DMS153 treated with DMSO at 0.1 percent for 48 hours (cell line): Measurements from ENCODE around the gene VIP.
"Not testable (repeated sequence)": the region's sequence is repeated elsewhere in the genome, so short reads cannot be mapped to it uniquely, and the experiment has no call there.

Source experiments
- DNase-seq: peaks from one replicate; lab custom pipeline; 2025; ENCODE audit not compliant: unreplicated experiment; lab: John Stamatoyannopoulos, UW

The VIP gene

DNA sequence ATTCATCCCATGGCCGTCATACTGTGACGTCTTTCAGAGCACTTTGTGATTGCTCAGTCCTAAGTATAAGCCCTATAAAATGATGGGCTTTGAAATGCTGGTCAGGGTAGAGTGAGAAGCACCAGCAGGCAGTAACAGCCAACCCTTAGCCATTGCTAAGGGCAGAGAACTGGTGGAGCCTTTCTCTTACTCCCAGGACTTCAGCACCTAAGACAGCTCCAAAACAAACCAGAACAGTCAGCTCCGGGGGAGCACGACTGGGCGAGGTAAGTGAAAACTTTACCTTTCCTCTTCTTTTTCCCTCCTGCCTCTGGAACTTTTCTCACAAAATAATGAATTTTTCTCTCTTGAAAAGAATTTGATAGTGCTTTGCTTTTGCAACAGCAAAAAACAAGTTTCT is at the start of gene VIP:
Gene VIP (plus strand): TSS at position 104 of the 400 bp plus-strand sequence. CDS start 1,381 bp downstream, outside the sequence.
- no peak for DNase-seq

DNA sequence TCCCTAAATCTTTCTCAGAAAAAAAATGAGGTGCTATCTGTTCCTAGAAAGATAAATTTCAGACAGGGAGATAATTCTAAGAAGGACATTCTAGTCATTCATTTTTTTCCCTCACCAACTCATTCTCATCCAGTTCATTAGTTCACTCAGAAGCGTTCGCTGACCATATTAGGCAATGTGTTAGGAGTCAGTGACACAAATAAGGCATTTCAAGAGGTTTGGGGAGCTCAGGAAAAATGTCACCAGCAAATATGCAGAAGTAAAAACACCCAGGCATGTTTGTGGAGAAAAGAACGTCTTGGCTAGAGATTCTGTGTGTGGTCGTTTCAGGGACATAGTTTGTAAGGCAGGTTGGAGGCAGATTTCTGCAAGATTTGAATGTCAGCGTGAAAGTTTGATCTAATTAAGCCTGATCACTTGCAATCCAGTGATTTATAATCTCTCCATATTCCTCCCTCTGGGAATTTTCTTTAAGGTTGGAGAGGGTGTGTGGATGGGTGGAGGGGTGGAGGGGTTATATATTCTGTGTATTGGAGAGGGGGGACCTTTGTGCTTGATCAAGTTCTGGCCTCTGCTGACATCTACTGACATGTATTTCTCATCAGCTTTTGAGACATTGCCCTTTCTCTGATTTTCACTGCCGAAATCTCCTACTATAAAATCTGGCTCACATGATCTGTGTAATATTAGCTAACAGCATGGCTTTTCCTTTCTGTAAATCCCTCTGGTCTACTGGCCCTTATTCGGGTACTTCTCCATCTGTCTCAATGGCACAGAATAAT is 49.3 kb upstream of the VIP start:
- DNase-seq = no peak

DNA sequence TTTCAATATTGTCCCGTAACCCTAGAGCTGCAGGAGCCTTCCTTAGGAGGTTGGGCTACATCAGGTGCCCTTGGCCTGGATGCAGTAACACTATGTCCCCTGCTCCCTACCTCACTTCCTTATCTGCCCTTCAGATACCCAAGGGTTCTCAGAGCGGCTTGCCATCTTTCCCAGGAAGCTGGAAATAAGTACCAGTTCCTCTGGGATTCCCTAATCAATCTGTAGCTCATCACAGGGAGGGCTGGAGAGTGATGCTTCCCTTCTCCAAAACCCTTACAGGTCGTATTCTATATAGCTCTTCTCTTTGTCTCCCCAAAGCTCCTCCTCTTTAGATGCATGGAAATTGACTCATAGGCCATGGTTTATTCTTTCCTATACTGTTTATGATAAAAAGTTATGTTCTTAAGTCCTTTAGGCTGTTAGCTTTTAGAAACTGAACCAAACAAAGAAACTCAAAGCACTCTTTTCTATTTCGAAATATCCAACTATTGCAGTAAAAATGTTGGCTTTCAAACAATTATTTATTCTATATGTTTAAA is 48.7 kb upstream of the VIP start:
- DNase-seq = no peak

DNA sequence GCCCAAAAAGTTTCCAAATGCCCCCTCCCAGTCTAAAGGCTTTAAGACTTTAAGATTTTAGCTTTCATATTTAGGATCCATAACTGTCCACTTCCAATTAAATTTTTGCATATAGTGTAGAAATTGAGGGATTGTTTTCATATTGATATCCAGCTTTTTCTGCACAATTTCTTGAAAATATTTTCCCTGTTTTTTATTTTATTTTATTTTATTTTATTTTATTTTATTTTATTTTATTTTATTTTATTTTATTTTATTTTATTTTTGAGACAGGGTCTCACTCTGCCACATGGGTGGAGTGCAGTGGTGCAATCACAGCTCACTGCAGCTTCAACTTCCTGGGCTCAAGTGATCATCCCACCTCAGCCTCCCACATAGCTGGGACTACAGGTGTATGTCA is 46.8 kb upstream of the VIP start:
- not testable (repeated sequence) for DNase-seq

DNA sequence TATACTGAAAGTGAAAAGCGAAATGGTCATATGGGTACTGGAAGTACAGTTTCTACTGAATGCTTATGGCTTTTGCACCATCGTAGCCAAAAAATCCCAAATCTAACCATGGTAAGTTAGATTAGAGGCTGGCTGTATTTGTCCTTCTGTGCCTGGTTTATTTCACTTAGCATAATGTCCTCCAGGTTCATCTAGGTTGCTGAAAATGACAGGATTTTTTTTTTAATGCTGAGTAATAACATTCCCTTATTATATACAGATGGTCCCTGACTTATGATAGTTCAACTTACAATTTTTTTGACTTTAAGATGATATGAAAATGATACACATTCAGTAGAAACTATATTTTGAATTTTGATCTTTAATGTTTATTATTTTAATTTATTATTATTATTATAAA is 45.3 kb upstream of the VIP start:
- DNase-seq = no peak

DNA sequence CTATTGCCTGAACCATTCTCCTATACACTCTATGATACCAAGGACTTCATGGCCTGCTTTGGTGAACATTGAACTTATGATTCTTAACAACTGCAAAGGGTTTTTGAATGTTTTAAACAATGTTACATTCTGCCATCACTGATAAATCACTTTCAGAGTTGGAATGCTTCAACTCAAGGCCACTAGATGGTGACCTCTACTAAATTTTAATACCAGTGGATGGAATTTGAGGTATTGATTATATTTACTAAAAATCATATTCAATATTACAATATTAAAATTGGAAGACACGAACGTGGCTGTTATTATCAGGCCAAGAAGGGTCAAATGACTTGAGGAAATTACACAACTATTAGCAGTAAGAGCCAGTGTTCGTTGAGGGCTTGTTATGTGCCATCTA is 34.3 kb upstream of the VIP start:
- DNase-seq = no peak

DNA sequence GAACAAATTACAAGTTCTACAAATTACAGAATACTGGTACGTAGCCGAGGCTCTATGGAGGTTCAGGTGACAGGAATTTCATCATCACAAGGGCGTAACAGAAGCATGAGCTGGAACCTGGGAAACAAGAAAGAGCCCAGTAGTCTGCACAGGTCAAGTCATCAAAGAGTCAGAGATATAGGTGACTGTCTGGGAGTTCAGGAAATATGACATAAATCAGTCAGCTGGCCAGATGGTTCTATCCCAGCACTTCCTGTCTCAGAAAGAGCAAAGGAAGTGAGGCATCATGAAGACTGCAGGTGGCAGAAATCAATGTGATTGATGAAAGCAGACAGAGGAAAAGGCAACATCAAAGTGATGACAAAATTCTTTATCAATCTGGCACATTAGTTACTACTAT is 29.6 kb upstream of the VIP start:
- no peak for DNase-seq

DNA sequence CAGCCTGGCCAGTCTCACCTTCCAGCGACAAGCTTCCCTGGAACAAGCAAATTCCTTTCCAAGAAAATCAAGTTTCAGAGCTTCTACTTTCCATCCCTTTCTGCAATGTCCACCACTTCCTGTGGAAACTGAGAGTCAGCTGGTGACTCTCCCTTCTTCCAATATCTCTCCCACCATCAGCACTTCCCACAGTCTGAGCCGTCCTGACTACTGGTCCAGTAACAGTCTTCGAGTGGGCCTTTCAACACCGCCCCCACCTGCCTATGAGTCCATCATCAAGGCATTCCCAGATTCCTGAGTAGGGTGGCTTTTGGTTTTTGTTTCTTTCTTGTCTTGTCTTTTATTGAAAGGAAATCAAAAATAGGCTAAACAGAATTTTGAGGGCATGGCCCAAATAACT is 28.6 kb upstream of the VIP start:
- DNase-seq = no peak

DNA sequence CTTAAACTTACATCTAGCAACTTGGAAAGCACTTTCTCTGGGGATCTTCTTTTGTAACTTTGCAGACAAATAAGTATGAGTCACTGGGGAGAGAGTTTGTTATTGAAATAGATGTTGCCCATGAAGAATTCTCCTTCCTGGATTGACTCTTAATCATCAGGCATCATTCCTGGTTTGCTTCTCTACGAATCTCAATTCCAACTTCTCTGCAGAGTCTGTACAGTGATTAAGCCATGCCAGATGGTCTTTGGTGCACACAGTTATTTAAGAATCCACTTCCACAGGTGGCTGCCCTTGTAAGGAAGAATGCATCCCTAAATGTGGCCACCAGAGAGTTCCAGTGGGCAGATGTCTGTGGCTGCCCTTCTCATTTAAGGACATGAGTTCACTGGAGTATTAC is 27.2 kb upstream of the VIP start:
- no peak for DNase-seq

DNA sequence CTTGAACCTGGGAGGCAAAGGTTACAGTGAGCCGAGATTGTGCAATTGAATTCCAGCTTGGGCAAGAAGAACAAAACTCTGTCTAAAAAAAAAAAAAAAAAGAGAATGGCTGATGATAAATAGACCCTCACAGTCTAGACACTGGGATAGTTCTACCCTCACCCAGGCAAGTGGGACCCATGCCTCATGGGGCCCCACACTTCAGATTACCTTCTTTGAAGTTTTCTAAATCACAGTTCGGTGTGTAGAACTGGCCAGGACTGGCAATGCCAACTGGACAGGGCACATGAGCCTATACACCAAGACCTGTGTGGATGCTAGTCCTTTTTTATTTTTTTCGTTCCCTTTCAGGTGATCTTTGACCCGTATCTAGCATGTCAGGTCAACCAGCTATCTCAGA is 24.3 kb upstream of the VIP start:
- no peak for DNase-seq

DNA sequence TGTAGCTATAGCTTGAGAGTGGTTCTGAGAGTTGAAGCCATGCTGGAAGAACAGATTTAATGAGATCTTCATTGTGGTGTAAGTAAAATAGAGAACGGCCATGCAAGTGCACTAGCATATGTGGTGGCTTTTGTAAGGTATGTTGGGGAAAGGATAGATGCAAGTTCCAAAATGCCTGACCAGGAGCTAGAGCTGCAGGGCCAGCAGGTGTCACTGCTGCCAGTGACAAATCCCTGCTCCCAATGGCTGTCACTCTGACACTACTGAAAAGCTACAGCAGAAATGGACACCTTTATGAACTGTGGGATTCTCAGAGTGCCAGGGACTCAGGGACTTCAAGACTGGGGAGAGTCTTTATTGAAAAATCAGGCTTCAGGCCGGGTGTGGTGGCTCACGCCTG is 23.1 kb upstream of the VIP start:
- no peak for DNase-seq

DNA sequence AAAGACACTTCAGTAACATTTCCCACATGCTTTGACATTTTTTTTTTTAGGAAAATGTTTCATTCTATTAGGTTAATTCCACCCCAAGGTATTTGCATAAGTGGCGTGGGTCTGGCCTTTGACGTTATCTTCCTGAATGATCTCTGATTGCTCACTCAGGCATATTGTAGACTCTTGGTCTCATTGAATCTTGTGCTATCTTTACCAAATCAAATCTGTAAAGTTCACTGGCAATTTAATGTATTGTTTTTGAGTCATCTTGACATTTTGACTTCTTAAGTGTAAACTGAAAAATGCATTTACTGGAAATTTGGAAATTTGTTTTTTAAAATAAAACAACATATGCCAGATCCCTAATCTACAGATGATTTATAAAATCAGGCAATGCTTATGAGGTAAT is 16.0 kb upstream of the VIP start:
- no peak for DNase-seq

DNA sequence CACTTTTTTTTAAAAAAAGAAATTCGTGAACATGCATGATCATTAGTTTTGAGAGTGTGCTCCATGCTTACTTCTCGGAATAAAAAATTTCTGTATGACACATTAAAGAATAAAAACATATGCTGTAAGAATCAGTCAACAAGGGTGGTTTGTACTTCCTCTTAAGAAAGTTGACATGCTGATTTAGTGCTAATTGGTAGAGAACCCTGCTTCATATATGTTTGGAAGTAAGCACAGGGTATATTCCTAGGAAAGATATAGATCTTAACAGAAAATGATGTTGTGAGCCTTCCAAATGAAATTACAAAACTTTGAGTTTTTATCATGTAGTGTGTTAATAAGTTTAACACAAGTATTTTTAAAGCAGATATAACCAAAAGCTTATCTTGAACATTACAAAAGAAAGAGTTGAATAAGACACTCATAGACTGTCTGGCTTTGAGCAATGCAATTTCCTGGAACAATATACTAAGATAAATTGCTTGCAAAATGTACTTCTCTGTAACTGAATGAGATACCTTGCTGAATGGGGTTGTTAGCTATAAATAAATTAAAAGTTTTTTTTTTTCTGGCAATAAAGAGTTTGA is 13.8 kb upstream of the VIP start:
- no peak for DNase-seq

DNA sequence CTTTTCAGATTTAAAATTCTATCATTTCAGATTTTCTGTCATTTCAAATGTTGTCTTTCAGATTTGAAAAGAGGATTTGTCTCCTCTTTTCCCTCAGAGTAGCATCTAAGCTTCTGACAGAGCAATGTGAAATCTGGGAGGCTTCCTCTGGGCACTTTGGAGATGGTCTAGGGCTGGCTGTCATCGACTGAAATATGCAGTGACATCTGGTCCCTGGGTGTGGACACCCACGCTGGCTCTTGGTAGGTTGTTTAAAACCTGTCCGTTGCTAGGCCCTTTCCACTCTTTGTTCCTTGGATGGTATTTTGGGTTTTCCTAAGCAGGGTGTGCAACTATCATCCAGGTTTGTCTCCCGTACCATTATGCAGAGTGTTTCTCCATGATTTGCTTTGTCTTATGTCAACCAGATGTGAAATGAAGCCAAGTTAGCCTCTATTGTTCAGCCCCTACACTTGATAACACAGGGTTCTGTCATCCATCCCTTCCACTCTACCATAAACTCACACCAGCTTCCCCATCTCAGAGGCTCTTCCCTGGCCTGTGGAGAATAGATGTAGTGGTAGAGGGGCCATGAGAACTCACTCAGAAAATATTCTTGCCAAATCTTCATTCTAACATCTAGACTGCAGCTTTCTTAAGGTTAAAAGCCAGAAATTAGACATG is 5.0 kb upstream of the VIP start:
- DNase-seq = no peak

DNA sequence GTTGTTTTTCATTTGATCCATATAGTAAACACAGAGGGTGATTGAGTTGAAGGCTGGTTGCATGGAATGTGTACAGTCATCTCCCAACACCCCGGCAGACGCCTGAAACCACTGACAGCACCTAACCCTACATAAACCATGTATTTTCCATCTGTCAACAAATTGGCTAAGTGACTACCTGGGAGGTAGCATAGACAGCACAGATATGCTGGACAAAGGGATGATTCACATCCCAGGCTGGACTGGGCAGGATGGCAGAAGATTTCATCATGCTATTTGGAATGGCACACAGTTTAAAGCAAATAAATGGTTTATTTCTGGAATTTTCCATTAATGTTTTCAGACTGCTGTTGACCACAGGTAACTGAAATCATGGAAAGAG is 4.4 kb upstream of the VIP start:
- no peak for DNase-seq

DNA sequence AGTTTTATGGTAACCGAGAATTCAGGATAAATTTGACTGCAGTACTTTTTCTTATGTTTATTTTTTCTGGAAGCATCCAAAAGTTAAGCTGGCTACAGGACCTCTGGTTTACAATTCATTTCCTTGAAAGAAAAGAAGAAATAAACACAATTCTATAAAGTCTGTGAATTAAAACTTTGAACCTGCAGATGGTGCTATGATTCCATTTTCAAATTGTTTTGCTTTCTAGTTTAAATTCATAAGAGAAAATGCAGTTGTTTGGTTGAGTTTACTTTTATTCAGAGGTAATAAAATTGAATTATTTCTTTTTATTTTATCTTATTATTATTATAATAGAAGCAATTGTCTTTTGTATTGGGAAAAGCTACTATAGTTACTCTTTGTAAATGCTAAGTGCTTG is 1.8 kb upstream of the VIP start:
- peak; percentile 1 for DNase-seq

DNA sequence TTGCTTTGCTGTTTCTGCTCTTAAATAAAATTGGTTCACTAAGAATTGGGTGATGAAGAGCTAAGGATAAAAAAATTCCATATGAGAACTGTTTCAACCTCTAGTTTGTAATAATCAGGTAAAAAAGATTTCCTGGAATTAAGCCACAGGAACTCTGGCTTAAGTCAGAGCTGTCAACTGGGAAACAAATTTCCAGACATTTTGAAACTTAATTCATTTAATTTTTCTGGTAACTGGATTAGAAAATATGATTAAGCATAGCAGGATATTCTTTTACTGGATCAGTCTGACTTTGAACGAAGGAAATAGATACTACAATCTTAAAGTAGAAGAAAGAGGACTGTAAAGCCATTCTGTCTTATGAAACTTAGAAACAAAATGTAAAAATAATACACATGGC is 1.3 kb upstream of the VIP start:
- no peak for DNase-seq

DNA sequence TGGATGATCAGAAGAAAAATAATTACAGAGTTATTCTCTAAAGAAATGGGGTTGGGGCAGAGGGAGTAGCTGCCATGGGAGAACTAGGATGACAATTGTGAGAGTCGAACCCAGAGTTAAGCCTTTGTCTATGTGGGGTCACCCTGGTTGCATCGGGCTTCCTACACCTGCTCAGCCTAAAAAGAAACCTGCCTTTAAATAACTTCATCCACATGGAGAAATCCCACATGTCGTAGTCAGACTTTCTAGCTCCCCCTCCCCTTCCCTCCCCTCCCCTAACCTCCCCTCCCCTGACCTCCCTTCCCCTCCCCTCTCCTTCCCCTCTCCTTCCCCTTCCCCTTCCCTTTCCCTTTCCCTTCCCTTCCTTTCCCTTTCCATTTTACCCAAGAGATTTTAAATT is 14.7 kb downstream of the VIP start:
- no peak for DNase-seq

DNA sequence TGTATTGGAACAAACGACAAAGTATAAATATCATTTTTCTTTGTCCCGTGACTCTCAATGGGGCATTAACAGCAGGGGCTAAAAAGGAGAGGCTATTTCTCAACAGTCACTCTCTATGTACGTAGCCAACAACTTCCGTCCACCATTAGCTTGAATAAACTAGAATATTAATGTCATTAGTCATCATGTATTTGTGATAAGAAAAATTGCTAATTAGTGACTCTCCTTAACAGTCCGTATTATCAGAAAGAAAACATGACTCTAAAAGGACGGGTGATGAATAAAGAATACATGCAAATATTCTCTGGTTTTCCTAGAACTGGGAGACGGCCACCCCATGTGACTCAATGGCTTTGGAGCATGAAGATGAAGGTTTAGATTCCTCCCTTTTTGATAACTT is 18.6 kb downstream of the VIP start:
- no peak for DNase-seq

DNA sequence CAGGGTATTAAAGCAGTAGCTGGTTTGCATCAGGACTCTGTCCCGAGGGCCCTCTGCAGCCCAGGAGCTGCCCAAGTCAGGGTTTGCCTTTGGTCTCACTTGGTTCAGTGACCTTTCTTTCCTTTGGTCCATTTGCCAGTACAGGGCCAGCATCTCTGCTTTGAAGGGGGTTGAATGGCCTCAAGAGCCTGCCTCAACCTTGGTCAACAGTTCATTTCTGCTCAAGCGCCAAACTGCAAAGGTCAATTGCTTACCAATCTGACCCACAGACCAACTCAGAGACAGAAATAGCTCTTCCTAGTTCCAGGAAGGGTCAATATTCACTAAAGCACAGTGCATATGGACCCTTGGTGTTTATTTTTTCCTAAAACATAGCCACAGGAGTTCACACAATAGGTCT is 19.4 kb downstream of the VIP start:
- DNase-seq = no peak

DNA sequence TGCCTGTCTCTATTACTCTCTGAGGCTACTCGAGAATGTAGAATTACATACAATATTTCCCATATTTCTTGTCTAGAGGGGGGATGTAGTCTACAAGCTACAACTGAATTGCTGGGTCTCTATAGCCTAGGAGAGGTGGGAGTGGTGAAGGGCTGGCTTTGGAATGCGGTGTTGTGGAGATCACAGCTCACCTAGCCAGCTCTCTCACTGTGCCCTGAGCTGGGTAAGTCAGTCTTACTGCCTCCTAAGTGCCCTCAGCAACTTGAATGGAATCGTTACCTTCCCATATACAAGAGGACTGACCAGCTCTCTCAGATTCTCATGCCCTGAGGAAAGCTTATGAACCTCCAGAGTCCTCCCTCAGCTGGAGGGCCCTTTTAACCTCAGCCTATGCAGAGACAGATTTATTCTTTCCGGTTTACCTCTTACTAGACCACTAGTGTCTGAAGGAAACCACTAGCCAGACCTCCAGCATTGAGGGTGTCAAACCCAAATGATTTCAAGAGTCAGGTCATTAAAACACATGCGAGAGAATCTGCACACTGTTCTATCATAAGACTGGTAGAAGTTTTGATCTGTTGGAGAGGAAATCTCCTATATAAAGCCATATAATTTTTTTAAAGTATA is 20.6 kb downstream of the VIP start:
- DNase-seq = no peak

DNA sequence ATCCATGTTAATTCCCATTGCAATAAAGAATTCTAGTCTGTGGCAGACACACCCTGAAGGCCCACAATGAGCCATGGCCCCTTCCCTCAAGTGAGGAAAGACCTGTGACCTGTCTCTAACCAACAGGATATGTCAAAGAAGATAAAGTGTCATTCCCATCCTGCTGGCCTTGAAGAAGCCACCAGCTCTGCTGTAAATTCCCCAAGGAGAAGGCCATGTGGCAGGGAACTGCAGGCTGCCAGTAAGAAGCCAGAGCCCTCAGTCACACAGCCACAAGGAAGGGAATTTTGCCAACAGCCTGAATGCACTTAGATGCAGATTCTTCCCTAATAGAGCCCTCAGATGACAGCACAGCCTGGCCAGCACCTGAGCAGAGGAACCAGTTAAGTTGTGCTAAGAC is 24.8 kb downstream of the VIP start:
- DNase-seq = no peak
